ENCODE data around the gene EMID1. TPM values are rescaled to one million over a fixed set of nuclear protein-coding genes. Genes with fewer than 3 reads are reported as not detected.

Gene EMID1
- total RNA-seq, 1 experiment from 2014 or later, result 6.1 TPM

DNA sequence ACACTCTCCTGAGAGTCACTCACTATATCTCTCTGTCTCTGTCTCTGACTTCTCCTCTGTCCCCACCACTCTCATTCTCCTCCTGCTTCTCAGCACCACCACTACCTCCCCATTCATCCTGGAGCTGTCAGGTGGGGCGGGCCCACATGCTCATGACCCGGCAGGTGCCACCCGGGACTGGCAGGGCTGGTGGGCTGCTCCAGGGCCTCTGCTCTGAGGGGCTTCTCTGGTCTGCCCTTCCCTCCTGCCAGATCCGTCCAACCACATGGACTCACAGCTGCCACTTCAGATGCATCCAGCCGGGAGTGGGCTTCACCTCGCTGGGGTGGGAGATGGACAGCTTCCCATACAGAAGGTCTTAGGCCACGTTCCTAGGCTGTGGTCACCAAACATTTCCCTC, 4.8 kb upstream of the EMID1 start:
- Mint-ChIP-seq H3K9me3 (peaks cover 5% of the 10 kb centered on the region), H3K36me3 (no peaks in the 10 kb centered on the region), H3K4me1 (peaks cover 7% of the 10 kb centered on the region), H3K4me3 (no peak overlapping the region), H3K27me3 (ENCODE audit: low read depth) (peaks cover 9% of the 10 kb centered on the region), H3K27ac (no peak overlapping the region)
- ATAC-seq, result no peak
- ChIA-PET POLR2A (no interaction called here), CTCF (interaction anchor here (9.4 kb wide), 1 partner anchor 45 kb away, joined by 171 read pairs; no protein-coding TSS in a partner anchor)
- TF ChIP-seq NFE2L1 (CRISPR knock-in tag; IDR thresholded peaks at IDR 0.05), result no peak
- no peak for TF ChIP-seq FOXJ3 (CRISPR knock-in tag; IDR thresholded peaks at IDR 0.05; ENCODE audit: borderline replicate concordance)
- TF ChIP-seq ZNF138 (CRISPR knock-in tag; conservative IDR thresholded peaks at IDR 0.05), result no peak
- TF ChIP-seq ZNF423 (CRISPR knock-in tag; IDR thresholded peaks at IDR 0.05), result no peak
- TF ChIP-seq, protein P1, sequence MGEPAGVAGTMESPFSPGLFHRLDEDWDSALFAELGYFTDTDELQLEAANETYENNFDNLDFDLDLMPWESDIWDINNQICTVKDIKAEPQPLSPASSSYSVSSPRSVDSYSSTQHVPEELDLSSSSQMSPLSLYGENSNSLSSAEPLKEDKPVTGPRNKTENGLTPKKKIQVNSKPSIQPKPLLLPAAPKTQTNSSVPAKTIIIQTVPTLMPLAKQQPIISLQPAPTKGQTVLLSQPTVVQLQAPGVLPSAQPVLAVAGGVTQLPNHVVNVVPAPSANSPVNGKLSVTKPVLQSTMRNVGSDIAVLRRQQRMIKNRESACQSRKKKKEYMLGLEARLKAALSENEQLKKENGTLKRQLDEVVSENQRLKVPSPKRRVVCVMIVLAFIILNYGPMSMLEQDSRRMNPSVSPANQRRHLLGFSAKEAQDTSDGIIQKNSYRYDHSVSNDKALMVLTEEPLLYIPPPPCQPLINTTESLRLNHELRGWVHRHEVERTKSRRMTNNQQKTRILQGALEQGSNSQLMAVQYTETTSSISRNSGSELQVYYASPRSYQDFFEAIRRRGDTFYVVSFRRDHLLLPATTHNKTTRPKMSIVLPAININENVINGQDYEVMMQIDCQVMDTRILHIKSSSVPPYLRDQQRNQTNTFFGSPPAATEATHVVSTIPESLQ (CRISPR knock-in tag; IDR thresholded peaks at IDR 0.05), result no peak
- no peak for TF ChIP-seq ETV6 (CRISPR knock-in tag; IDR thresholded peaks at IDR 0.05)
- TF ChIP-seq SMAD4 (CRISPR knock-in tag; IDR thresholded peaks at IDR 0.05), result no peak
- no peak for TF ChIP-seq ZNF396 (CRISPR knock-in tag; IDR thresholded peaks at IDR 0.05; ENCODE audit: borderline replicate concordance)
- TF ChIP-seq, protein P2, sequence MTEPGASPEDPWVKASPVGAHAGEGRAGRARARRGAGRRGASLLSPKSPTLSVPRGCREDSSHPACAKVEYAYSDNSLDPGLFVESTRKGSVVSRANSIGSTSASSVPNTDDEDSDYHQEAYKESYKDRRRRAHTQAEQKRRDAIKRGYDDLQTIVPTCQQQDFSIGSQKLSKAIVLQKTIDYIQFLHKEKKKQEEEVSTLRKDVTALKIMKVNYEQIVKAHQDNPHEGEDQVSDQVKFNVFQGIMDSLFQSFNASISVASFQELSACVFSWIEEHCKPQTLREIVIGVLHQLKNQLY (CRISPR knock-in tag; IDR thresholded peaks at IDR 0.05), result no peak
- TF ChIP-seq ZNF219 (CRISPR knock-in tag; IDR thresholded peaks at IDR 0.05; ENCODE audit: borderline replicate concordance), result no peak
- TF ChIP-seq KAT7 (CRISPR knock-in tag; IDR thresholded peaks at IDR 0.05; ENCODE audit: borderline replicate concordance), result no peak
- TF ChIP-seq NR3C1 (CRISPR knock-in tag; conservative IDR thresholded peaks at IDR 0.05; ENCODE audit: low read depth), result no peak
- TF ChIP-seq ZNF671 (CRISPR knock-in tag; IDR thresholded peaks at IDR 0.05), result no peak
- no peak for TF ChIP-seq IRF2 (CRISPR knock-in tag; IDR thresholded peaks at IDR 0.05; ENCODE audit: borderline replicate concordance, low read depth)
- TF ChIP-seq JAZF1 (CRISPR knock-in tag; IDR thresholded peaks at IDR 0.05), result no peak
- no peak for TF ChIP-seq TEAD1 (CRISPR knock-in tag; IDR thresholded peaks at IDR 0.05)
- TF ChIP-seq ZBTB21 (CRISPR knock-in tag; IDR thresholded peaks at IDR 0.05; ENCODE audit: borderline replicate concordance), result no peak
- TF ChIP-seq, protein P3, sequence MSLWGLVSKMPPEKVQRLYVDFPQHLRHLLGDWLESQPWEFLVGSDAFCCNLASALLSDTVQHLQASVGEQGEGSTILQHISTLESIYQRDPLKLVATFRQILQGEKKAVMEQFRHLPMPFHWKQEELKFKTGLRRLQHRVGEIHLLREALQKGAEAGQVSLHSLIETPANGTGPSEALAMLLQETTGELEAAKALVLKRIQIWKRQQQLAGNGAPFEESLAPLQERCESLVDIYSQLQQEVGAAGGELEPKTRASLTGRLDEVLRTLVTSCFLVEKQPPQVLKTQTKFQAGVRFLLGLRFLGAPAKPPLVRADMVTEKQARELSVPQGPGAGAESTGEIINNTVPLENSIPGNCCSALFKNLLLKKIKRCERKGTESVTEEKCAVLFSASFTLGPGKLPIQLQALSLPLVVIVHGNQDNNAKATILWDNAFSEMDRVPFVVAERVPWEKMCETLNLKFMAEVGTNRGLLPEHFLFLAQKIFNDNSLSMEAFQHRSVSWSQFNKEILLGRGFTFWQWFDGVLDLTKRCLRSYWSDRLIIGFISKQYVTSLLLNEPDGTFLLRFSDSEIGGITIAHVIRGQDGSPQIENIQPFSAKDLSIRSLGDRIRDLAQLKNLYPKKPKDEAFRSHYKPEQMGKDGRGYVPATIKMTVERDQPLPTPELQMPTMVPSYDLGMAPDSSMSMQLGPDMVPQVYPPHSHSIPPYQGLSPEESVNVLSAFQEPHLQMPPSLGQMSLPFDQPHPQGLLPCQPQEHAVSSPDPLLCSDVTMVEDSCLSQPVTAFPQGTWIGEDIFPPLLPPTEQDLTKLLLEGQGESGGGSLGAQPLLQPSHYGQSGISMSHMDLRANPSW (CRISPR knock-in tag; conservative IDR thresholded peaks at IDR 0.05; ENCODE audit: low read depth), result no peak
- DNase-seq (ENCODE audit: low spot score), result no peak

DNA sequence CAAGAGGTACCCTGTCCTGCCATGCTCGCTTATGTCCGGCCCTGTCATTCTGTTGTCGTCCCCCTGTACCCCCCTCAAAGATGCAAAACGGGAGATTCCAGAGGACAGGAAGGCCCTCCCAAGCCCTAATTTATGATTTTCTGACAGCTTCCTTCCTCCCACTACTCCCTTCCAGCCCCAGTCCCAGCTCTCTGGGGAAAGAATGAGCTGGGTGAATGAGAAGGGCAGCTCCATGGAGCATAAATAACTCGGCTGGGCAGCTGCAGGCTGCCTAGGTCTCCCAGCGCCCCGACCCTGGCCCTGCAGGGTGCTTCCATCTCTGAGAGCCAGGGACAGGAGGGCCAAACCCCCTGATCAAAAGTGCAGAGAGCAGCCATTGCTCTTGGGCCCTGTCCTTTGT, 3.9 kb upstream of the EMID1 start:
- H3K36me3 Mint-ChIP-seq, result no peaks in the 10 kb centered on the region
- peaks cover 5% of the 10 kb centered on the region for H3K9me3 Mint-ChIP-seq
- peaks cover 9% of the 10 kb centered on the region for H3K27me3 Mint-ChIP-seq (ENCODE audit: low read depth)
- no peak overlapping the region for H3K27ac Mint-ChIP-seq
- ChIA-PET POLR2A (no interaction called here), CTCF (interaction anchor here (1.0 to 9.4 kb wide), 6 partner anchors 12 to 1531 kb away, joined by 3 to 171 read pairs (median 6); no protein-coding TSS in a partner anchor)
- no peak for ATAC-seq
- DNase-seq (ENCODE audit: low spot score), result no peak
- H3K4me3 Mint-ChIP-seq, result no peak overlapping the region
- H3K4me1 Mint-ChIP-seq, result peaks cover 11% of the 10 kb centered on the region
- TF ChIP-seq, protein P4, sequence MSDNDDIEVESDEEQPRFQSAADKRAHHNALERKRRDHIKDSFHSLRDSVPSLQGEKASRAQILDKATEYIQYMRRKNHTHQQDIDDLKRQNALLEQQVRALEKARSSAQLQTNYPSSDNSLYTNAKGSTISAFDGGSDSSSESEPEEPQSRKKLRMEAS (CRISPR knock-in tag; IDR thresholded peaks at IDR 0.05), result no peak
- TF ChIP-seq, protein P5, sequence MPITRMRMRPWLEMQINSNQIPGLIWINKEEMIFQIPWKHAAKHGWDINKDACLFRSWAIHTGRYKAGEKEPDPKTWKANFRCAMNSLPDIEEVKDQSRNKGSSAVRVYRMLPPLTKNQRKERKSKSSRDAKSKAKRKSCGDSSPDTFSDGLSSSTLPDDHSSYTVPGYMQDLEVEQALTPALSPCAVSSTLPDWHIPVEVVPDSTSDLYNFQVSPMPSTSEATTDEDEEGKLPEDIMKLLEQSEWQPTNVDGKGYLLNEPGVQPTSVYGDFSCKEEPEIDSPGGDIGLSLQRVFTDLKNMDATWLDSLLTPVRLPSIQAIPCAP (CRISPR knock-in tag; IDR thresholded peaks at IDR 0.05), result no peak
- TF ChIP-seq ESRRA (CRISPR knock-in tag; IDR thresholded peaks at IDR 0.05; ENCODE audit: borderline replicate concordance) (no peak), SMAD3 (CRISPR knock-in tag; IDR thresholded peaks at IDR 0.05; ENCODE audit: borderline replicate concordance) (no peak)
- TF ChIP-seq, protein P6, sequence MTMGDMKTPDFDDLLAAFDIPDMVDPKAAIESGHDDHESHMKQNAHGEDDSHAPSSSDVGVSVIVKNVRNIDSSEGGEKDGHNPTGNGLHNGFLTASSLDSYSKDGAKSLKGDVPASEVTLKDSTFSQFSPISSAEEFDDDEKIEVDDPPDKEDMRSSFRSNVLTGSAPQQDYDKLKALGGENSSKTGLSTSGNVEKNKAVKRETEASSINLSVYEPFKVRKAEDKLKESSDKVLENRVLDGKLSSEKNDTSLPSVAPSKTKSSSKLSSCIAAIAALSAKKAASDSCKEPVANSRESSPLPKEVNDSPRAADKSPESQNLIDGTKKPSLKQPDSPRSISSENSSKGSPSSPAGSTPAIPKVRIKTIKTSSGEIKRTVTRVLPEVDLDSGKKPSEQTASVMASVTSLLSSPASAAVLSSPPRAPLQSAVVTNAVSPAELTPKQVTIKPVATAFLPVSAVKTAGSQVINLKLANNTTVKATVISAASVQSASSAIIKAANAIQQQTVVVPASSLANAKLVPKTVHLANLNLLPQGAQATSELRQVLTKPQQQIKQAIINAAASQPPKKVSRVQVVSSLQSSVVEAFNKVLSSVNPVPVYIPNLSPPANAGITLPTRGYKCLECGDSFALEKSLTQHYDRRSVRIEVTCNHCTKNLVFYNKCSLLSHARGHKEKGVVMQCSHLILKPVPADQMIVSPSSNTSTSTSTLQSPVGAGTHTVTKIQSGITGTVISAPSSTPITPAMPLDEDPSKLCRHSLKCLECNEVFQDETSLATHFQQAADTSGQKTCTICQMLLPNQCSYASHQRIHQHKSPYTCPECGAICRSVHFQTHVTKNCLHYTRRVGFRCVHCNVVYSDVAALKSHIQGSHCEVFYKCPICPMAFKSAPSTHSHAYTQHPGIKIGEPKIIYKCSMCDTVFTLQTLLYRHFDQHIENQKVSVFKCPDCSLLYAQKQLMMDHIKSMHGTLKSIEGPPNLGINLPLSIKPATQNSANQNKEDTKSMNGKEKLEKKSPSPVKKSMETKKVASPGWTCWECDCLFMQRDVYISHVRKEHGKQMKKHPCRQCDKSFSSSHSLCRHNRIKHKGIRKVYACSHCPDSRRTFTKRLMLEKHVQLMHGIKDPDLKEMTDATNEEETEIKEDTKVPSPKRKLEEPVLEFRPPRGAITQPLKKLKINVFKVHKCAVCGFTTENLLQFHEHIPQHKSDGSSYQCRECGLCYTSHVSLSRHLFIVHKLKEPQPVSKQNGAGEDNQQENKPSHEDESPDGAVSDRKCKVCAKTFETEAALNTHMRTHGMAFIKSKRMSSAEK (CRISPR knock-in tag; IDR thresholded peaks at IDR 0.05; ENCODE audit: borderline replicate concordance), result no peak
- TF ChIP-seq, protein P3 (CRISPR knock-in tag; conservative IDR thresholded peaks at IDR 0.05; ENCODE audit: low read depth), result no peak

Data from WTC11 (cell line).